ENCODE measurements around the gene UBAC2. TPM values are rescaled to one million over a fixed set of nuclear protein-coding genes. Genes with fewer than 3 reads are reported as not detected.

UBAC2 gene
- total and polyA plus RNA-seq, 2 donors (not counting 1 experiment from before 2014, with no cell fraction given), result 32.4 to 87.4 TPM

- Histone ChIP-seq H3K4me2 (ENCODE audit: extremely low read depth, insufficient read depth, low read length) (no peak overlapping the region), H3K4me3 (replicated peaks in 1 of 4; ENCODE audit: control extremely low read depth in 1 of 4, insufficient read depth in 1 of 4, low read depth in 3 of 4, low read length in 4 of 4) (no peak overlapping the region), H2AFZ (ENCODE audit: low read length) (no peak overlapping the region), H3K27me3 (ENCODE audit: control insufficient read depth, insufficient read depth, low read length) (no peaks in the 10 kb centered on the region), H3K9me3 (ENCODE audit: control insufficient read depth, insufficient read depth, low read depth, low read length) (no peaks in the 10 kb centered on the region), H4K20me1 (ENCODE audit: control insufficient read depth, extremely low read depth, insufficient read depth, low read length) (no peaks in the 10 kb centered on the region), H3K36me3 (ENCODE audit: control insufficient read depth, insufficient read depth, low read length) (no peaks in the 10 kb centered on the region), H3K79me2 (ENCODE audit: control insufficient read depth, insufficient read depth, low read length) (no peaks in the 10 kb centered on the region), H3K27ac (ENCODE audit: insufficient read depth, low read length) (no peak overlapping the region), H3K9ac (ENCODE audit: insufficient read depth, low read length) (no peak overlapping the region), H3K4me1 (ENCODE audit: control insufficient read depth, extremely low read depth, insufficient read depth, low read length) (no peaks in the 10 kb centered on the region)
- peak in 1 of 2 donors; percentile 73 for DNase-seq (ENCODE audit: low read depth in 2 of 2)
- TF ChIP-seq EZH2 (IDR thresholded peaks at IDR 0.05; ENCODE audit: low read length, missing control alignments) (no peak), CTCF (conservative IDR thresholded peaks at IDR 0.05 in 1 of 2, IDR thresholded peaks at IDR 0.05 in 1 of 2; ENCODE audit: low read depth in 1 of 2, low read length in 2 of 2) (no peak)
These were observed 50.5 kb downstream of the UBAC2 start for GRCh38 chr13:99250982-99251825.

GRCh38 chr13:99251921-99252320, 51.3 kb downstream of the UBAC2 start:
- Histone ChIP-seq H3K27me3 (ENCODE audit: control insufficient read depth, insufficient read depth, low read length) (no peaks in the 10 kb centered on the region), H3K4me1 (ENCODE audit: control insufficient read depth, extremely low read depth, insufficient read depth, low read length) (no peaks in the 10 kb centered on the region), H3K27ac (ENCODE audit: insufficient read depth, low read length) (no peak overlapping the region), H4K20me1 (ENCODE audit: control insufficient read depth, extremely low read depth, insufficient read depth, low read length) (no peaks in the 10 kb centered on the region), H3K36me3 (ENCODE audit: control insufficient read depth, insufficient read depth, low read length) (no peaks in the 10 kb centered on the region), H3K4me2 (ENCODE audit: extremely low read depth, insufficient read depth, low read length) (no peak overlapping the region), H3K9me3 (ENCODE audit: control insufficient read depth, insufficient read depth, low read depth, low read length) (no peaks in the 10 kb centered on the region), H3K4me3 (replicated peaks in 1 of 4; ENCODE audit: control extremely low read depth in 1 of 4, insufficient read depth in 1 of 4, low read depth in 3 of 4, low read length in 4 of 4) (no peak overlapping the region), H3K9ac (ENCODE audit: insufficient read depth, low read length) (no peak overlapping the region), H3K79me2 (ENCODE audit: control insufficient read depth, insufficient read depth, low read length) (no peaks in the 10 kb centered on the region), H2AFZ (ENCODE audit: low read length) (no peak overlapping the region)
- no peak for DNase-seq (ENCODE audit: low read depth in 2 of 2)
- TF ChIP-seq CTCF (conservative IDR thresholded peaks at IDR 0.05 in 1 of 2, IDR thresholded peaks at IDR 0.05 in 1 of 2; ENCODE audit: low read depth in 1 of 2, low read length in 2 of 2) (no peak), EZH2 (IDR thresholded peaks at IDR 0.05; ENCODE audit: low read length, missing control alignments) (no peak)

GRCh38 chr13:99254830-99255229, 54.2 kb downstream of the UBAC2 start:
- DNase-seq (ENCODE audit: low read depth in 2 of 2), result no peak
- no peak overlapping the region for H3K27ac ChIP-seq (ENCODE audit: insufficient read depth, low read length)

More at GRCh38 chr13:99254830-99255229, 54.2 kb downstream of the UBAC2 start:
- no peaks in the 10 kb centered on the region for H3K79me2 ChIP-seq (ENCODE audit: control insufficient read depth, insufficient read depth, low read length)
- H3K4me1 ChIP-seq (ENCODE audit: control insufficient read depth, extremely low read depth, insufficient read depth, low read length), result no peaks in the 10 kb centered on the region
- no peak overlapping the region for H2AFZ ChIP-seq (ENCODE audit: low read length)
- no peak overlapping the region for H3K4me2 ChIP-seq (ENCODE audit: extremely low read depth, insufficient read depth, low read length)
- no peaks in the 10 kb centered on the region for H3K36me3 ChIP-seq (ENCODE audit: control insufficient read depth, insufficient read depth, low read length)
- H3K4me3 ChIP-seq (replicated peaks in 1 of 4; ENCODE audit: control extremely low read depth in 1 of 4, insufficient read depth in 1 of 4, low read depth in 3 of 4, low read length in 4 of 4), result no peak overlapping the region
- no peaks in the 10 kb centered on the region for H3K27me3 ChIP-seq (ENCODE audit: control insufficient read depth, insufficient read depth, low read length)
- no peak overlapping the region for H3K9ac ChIP-seq (ENCODE audit: insufficient read depth, low read length)
- no peak for TF ChIP-seq CTCF (conservative IDR thresholded peaks at IDR 0.05 in 1 of 2, IDR thresholded peaks at IDR 0.05 in 1 of 2; ENCODE audit: low read depth in 1 of 2, low read length in 2 of 2)
- TF ChIP-seq EZH2 (IDR thresholded peaks at IDR 0.05; ENCODE audit: low read length, missing control alignments), result no peak
- no peaks in the 10 kb centered on the region for H4K20me1 ChIP-seq (ENCODE audit: control insufficient read depth, extremely low read depth, insufficient read depth, low read length)
- no peaks in the 10 kb centered on the region for H3K9me3 ChIP-seq (ENCODE audit: control insufficient read depth, insufficient read depth, low read depth, low read length)

Measured in fibroblast of lung (primary cell).